Stimulated activated CD8-positive, alpha-beta memory T cell treated with anti-CD3 and anti-CD28 coated beads, Interleukin-12 subunit alpha, Interleukin-12 subunit beta, amount 100 ng/mL, for 1 hour (primary cell): Measurements from ENCODE around the gene BNC2.

ENCODE experiments used
- DNase-seq: peaks from one replicate; pipeline ENCODE4 v3.0.0-alpha.2; 2020; ENCODE audit warnings: low read depth

BNC2 gene

DNA sequence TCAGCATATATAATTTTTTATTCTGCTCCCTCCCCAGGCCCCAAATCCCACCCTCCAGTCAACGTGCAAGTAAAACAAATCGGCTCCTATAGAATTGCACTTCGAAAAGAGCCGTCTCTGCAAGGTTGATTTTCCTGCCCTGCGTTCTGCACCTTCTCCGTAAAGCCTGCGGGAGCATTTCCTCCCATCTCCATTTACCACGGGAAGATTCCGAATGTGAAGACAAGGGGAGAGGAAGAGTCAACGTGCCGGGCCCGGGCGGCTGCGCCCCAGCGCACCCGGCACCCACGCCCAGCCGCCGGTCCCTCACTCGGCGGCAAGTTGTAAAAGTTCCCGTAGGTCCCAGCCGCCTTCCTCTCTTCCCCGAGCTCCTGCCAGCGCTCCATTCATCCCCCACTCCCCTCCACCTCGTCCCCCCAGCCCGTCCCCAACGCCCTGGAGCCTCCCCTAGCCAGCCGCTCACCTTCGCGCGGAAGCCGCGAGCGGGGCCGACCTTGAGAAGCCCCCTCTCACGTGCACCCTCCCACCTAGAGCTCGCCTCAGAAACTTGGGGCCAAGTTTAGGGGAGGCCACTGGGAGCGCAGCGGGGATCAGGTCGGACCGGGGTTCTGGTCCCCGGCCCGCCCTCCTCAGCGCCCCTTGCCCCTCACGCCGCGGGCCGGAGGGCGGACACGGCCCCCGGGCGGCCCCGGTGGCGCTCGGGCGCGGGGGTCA lies 431 bp downstream of the BNC2 start:
- no peak for DNase-seq

DNA sequence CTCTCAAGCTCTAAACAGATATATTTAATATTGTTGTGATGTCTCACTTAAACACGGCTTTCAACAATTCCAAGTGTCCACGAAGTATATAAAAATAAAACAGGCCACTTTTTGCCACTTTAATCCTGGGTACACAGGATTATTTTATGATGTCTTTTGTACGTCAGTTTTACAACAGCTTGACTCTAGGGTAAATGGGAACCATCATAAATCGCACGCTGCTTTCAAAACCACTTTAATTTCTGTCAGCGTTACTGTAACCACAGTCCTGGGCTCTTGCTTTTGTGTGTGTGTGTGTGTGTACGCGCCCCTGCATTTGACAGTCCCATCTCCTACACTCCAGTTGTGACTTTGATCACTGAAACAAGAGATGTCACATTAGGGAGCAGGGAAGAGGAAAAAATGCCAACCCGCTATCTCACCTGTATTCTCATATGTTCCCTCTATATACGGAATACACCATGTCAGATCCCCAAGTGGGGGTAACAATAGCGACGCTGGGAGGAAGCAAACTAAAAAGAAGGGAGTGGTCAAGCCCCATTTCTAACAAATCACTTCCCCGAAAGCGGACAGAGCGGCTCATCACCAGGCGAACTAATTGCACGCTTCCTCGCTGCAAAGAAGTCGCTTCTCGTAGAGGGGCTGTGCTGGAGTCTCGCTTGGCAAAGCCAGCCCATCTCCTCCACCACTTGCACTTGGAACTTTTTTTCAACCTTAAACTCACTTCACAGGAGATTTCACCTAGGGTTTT lies 1.2 kb downstream of the BNC2 start:
- no peak for DNase-seq

DNA sequence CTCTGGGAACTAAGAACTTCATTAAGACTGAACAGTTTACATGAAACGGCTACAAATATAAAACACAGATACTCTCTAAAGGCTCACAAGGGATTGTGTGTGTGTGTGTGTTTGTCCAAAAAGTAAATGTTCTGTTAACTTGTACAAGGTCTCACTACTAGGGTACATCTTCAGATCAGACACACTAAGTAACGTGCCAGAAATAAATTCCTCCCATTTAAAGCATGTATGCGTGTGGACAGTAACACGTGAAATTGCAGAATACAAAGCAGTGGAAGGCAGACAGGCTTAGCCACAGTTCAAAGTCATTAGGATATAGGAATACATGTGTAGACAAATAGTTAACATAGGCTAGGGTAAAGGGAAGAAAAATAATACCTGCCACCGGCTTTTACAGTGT lies 1.8 kb downstream of the BNC2 start:
- no peak for DNase-seq

DNA sequence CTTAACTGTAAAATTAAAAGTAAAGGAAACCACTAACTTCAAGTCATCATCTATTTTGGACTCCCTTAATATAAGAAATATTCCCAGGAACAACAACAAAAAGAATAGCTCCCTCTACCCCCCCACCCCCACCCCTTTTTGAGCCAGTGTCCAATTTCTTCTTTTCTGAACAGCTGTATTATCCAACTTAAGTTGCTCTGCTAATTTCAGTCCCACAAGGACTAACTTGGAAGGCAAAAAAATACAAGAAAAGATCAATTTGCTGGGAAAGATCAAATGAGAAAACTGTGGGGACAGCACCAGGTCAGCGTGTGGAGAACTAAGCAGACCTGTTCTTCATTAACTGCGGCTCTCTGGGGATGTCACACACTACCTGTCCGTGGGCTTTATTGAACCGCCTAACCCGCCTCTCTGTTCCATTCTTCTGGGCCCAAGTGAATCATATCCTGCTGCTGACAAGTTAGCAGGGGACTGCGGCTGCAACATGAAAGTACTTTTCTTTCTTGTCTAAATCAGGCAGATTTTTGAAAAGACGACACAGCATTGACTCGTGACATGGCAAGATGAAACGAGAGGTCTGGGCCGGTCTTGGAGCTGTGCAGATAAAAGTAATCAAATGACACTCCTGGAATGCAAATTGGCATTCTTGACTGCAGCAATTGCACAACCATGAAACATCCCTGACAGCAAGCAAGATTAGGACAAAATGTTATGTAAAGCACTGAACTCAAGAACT lies 2.7 kb downstream of the BNC2 start:
- DNase-seq = no peak

DNA sequence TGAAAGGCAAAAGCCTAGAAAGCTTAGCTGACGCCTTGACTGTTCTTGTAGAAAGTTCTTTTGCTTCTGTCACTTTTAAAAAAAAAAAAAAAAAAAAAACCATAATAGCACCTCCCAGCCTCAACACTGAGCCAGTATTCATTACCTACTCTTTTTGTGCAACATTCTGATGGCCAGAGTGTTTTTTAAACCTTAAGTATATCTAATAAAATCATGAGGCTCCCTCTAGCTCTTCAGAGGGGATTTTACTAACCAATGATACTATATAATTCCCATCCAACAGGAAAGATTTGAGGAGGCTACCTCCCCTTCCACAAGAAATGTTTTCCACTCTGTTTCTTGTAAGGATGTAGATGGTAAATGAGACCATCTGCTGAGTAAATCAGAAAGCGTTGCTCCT lies 3.9 kb downstream of the BNC2 start:
- DNase-seq = no peak

DNA sequence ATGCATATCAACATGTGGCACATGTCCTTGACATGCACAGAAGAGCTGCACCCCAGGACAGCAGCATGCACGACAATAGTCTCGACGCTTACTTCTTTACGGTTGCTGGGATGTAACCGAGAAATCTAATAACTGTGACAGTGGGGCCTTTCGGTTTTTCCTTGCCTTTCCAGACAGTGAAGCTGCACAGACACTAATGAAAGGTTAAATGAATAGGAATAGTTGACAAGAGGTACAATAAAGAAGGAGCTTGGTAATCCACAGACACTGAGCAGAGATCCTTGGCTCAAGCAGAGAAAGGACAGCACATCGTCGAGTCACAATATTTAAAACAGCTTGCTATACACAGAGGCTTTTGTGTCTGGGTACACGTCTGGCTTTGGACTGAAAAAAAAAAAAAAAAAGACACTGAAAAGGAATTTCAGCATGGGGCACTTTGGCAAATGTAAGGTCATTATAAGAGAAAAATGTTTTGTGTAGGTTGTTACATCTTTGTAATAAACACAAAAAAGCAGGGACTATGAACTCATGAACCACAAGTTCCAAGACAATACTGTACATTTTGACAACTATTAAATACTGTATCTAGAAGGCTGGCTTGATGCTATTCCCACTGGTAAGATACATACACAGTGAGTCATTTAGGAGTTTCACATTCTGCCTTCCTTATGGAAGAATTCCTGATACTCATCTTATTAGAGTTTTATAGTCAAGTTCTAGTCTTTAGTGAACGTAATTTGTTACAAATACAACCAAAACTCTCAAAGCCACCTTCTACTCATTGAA lies 5.6 kb downstream of the BNC2 start:
- DNase-seq = no peak

DNA sequence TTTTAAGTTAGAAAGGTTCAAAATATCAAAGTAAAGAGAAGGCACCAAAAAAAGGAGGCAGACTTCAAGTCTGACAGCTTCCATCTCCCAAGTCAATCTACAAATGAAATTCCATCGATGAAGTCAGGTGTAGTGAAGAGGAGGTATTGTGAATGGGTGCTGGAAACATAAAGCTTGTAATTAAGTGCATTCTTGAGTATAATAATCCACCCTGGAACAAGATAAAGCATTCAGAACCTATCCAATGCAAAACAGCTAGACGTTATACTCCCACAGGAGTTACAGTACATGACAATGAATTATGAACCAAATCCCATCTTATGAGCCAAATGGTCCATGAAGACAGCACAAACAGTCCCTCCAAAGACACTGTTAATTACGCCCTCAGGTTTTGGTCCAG lies 22.3 kb downstream of the BNC2 start:
- DNase-seq = no peak

DNA sequence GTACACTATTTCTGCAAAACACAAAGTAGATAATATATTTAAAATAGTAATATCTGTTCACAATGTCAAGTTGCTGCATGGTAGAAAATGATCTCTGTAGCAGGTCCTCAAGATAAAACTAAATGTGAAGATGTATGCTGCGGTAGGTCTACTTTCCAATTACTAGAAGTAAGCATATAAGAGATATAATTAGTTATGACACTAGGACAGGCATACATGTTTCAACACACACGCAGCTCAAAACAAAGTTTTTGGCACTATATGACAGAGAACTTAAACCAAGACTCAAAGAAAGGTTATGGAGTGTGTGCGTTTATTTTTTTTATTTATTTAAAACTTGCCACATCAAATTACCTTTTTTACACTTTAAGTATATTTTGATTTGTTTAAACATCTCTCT lies 23.5 kb downstream of the BNC2 start:
- DNase-seq = no peak

DNA sequence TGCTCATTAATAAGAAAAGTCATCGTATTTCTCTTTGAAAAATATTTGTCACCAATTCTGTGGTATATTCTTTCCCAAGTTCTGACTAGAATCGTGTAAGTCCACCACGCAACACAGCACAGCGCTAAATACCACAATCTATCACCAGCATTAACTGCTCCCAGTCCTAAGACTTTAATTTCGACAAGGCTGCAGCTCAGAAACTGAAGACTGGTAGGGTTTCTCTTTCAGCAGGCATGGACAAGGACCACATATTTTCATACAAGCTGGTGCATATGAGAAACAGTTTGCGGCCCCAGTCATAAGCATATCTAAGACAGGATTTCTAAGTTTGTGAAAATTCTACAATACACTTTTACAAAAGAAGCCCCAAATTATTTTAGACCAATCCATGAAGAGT lies 24.1 kb downstream of the BNC2 start:
- no peak for DNase-seq

DNA sequence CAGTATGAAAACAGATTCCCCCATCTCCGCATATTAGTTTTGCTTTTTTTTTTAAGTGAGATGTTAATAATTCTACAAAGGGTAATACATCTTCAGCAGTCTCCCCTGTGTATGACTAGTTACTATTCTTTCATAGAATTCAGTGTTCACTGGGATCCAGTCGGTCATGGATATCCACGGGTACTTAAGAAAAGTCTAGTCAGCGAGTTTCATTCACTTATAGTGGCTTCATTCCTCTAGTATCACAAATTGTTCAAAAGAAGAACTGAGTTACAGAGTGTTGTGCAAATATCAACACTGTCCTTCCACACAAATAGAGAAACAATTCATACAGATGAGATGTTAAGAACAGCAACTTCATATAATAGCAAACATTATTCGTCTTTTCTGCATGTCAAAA lies 35.7 kb downstream of the BNC2 start:
- DNase-seq = no peak

DNA sequence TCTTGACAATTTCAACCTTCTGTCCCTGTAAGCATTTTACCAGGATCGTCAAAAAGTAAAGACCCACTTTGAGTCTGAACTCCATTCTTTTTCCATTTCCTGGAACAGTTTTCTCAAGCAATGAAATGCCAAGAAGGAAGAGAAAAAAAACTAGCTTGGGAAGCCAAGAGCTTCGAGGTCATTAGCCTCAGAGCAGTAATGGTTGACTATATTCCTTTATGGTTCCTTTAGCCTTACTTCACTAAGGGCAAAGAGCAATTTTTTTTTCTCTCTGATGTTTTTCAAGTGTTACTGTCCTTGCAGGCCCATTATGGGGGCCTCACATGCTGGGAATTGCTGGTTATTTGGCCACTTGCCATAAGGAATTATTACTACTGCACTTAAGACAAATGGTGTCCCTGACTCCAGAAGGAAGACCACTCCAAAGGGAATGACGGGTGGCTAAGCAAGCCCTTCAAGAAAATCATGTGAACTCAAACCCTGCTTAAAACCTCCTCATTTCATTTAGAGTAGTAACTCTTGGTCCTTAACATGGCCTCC lies 37.1 kb downstream of the BNC2 start:
- DNase-seq = no peak

DNA sequence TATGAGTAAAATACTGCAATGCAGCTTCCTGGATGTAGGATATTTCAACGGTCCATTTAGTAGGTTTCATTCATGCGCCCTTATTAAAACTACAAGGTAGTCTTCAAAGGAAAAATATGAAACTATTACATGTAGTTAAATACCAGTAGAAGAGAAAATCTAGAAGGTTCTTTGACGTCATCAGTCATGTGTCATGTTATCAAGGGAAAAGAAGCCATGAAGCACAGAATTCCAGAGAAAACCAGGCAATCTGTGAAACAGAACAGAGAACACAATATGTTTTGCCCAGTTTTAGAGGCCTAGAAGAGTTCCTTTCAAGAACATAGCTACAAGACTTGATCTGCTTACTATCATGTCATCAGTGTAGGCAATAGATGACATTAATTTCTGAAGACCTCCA lies 38.4 kb downstream of the BNC2 start:
- DNase-seq = no peak

DNA sequence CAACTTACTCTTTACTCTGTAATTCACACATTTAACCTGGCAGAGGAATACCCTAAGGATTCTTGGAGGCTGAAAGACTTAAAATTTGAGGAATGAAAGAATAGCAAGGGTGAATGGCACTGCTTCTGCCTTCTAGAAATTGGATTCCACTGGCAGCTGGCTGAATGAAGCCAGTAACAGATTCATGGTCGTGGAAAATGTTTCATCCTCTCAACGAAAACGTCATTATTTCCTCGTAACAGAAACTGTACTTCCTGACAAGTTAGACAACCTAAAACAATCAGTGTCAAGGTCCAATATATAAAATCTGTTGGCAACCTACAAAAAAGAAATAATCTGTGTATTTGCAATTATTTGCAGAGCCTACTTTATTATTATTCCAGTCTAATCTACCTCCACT lies 39.7 kb downstream of the BNC2 start:
- no peak for DNase-seq

DNA sequence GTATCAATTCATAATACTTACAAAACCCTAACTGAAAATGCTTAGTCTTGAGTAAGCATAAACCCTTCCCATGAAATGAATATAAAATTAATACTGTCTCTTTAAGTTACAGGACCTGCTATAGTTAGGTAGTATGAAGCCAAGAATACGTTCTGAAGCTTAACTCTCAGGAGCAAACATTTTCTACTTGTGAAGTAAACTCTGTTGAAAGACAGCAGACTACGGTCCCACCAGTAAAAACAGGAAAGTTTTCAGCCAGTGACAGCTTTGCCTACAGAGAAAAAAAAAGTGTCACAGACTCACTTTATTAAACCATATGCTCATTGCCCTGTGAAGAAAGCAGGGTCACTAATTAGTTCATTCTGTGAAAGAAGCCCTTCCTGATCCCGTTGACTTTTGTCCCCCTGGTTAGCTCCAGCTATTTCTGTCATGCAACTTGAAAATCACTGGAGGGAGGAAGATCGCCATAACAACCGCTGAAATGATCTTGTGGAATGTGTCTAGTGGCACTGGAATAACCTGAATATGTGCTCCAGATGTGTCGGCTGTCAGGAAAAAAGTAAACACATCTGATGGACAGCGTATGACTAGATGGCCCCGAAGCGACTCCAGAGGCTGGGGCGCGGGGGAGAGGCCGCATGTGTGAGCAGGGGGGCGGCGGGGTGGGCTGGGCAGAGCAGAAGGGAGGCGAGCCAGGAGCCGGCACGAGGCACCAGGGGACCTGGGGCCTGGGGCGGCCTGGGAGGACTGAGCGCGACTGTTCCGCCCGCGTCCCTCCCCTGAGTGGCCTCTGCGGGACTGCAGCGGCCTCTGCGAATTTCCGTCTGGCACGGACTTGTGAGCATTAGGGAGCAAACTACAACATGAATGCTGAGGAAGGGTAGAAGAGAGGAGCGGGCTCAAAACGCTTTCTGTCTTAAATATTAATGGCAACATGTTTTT lies 41.9 kb downstream of the BNC2 start:
- DNase-seq = no peak

DNA sequence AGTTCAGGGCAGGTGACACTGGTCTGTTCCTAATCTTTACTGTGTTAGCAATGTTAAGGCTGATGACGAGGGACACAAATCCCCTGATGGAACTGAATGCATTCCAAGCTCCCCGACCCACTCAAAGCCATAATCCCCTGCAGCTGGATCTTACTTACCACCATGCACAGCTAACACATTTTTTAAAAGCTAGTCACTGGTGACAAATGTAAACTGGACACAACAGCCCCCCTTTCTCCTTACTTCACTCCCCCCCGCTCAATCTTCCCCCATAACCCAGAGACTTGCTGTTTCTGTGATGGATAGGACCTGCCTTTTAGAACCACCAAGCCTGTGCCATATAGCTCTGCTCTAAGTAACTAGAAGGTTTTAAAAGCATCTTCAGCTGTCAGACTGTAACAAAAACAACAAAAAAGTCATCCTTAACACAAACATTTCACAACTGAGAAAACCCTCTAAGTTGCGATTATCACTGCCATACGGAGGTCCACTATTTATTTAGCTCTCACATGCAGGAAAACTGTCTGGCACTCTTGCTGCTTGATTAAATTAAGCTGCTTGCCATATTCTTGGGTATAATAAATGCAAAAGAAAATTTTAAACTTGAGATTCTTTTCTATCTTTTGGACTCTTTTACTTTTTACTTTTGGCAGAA lies 44.4 kb downstream of the BNC2 start:
- DNase-seq = no peak

DNA sequence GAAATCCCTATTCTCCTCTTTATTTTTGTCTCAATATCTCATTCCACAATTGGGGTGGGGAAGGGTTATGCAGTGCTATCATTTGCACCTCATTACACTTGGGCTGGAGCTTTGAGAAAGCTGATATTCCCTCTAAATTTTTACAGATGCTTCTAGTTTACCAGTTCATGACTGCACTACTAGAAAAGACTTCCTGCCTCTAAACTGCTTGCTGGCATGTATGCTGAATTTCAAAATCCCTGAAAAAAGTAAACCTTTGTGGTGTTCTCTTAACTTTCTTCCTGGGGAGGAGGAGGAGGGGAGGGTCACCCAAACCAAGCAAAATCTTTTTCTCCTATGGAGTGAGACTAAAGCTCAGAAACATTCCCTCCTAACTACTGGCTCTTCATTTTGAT lies 45.1 kb downstream of the BNC2 start:
- no peak for DNase-seq

DNA sequence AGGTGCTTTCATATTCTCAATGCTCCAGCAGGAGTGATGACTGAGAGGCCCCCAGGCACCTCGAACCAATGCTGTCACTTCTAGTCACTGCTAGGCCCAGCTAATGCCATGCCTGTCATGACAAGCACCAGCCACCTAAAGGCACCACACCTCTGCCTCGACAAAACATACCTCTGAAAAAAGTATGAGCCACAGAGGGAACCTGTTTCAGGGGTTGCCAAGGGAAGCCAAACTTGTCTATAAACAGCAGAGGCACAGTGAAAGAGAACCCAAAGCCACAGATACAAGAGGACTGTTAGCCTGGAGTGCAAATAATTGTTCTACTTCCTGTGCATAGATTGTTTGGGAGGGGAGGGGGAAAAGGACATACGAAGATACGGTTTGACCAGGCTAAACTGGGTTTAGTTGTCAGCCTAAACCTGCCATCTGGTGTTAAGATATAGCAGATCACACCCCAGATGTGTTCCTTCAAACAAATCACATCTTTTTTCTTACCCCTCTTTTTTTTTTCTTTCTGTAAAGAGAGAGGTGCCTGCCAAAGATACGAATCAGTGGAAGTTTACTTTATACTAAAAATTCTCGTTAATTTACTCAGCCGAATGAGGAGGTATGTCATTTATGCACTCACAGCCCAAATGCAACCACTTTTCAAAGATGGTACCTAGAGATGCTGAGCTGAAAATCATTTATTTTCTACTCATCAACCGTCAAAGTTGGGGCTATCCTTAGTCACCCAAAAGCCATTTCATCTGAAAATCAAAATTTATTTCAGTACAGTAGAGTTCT lies 45.7 kb downstream of the BNC2 start:
- DNase-seq = no peak

DNA sequence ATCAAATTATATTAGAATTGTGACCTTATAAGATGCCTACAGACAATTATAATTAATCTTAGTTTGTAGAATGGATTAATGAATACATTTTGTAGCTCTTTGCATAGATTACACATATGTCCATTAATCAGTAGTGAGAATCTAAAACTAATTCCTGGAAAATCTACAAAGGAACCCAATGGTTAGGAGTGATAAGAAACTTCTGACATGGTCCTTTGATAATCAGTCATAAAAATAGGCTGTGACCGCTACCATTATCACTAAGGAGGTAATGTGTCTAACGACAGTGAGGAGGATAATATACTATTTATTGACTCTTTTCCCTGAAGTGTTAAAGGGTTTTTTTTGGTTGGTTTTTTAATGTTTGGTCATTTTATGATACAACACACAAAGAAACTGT lies 46.6 kb downstream of the BNC2 start:
- DNase-seq = no peak

DNA sequence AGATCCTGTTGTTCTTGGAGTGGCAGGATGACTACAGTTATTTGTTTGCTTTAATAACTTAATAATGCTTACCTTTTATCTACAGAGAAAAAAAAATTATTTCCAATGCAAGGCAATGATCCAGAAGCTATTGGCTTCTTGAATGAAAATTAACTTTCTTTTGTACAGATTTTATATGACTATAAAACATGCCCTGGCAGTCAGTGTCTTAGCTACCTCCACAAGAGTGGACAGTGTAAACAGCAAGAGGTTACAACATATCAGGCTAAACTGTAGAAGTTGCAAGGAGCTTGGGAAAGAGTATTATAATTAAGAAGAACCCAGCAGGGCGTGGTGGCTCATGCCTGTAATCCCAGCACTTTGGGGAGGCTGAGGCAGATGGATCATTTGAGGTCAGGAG lies 49.1 kb downstream of the BNC2 start:
- DNase-seq = no peak

DNA sequence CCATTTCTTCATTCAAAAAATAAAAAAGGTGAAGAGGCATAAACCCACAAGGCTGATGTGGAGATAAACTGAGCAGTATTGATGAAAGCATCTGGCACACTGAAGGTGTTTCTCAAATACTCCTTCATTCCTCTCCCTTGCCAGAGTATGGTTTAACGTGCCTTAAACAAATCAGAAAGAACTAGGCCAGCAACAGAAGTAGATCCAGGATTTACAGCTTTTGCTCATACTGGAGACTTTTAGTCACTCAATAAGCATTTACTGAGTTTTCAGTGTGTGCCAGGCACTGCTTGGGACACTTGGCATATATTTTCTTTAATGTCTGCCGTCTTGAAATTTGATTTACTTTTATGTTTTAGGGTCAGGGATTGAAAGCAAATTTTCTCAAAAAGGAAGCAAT lies 53.0 kb downstream of the BNC2 start:
- no peak for DNase-seq
